ENCODE data around the gene DPP6.

The DPP6 gene

GRCh38 chr7:154795437-154795836 is 743.2 kb downstream of the DPP6 start:
- no peaks in the 10 kb centered on the region for H3K27me3 ChIP-seq (replicated peaks; ENCODE audit: control insufficient read depth, insufficient read depth, low read length)
- H3K4me3 ChIP-seq (replicated peaks; ENCODE audit: low read depth, low read length): no peak overlapping the region
- TF ChIP-seq CTCF (IDR thresholded peaks at IDR 0.05; ENCODE audit: insufficient read depth, low read length, poor library complexity, severe bottlenecking): no peak
- DNase-seq (ENCODE audit: extremely low read depth, insufficient read length): no peak
- H3K36me3 ChIP-seq (ENCODE audit: control insufficient read depth, insufficient read depth, low read length): no peaks in the 10 kb centered on the region

- no peaks in the 10 kb centered on the region for H3K27me3 ChIP-seq (replicated peaks; ENCODE audit: control insufficient read depth, insufficient read depth, low read length)
- no peak overlapping the region for H3K4me3 ChIP-seq (replicated peaks; ENCODE audit: low read depth, low read length)
- no peak for TF ChIP-seq CTCF (IDR thresholded peaks at IDR 0.05; ENCODE audit: insufficient read depth, low read length, poor library complexity, severe bottlenecking)
- no peaks in the 10 kb centered on the region for H3K36me3 ChIP-seq (ENCODE audit: control insufficient read depth, insufficient read depth, low read length)
- no peak for DNase-seq (ENCODE audit: extremely low read depth, insufficient read length)
Measured at GRCh38 chr7:154804449-154804848, 752.3 kb downstream of the DPP6 start.

- no peaks in the 10 kb centered on the region for H3K36me3 ChIP-seq (ENCODE audit: control insufficient read depth, insufficient read depth, low read length)
- no peak overlapping the region for H3K4me3 ChIP-seq (replicated peaks; ENCODE audit: low read depth, low read length)
- DNase-seq (ENCODE audit: extremely low read depth, insufficient read length): no peak
- no peaks in the 10 kb centered on the region; the same call in 1 of the 2 replicates for H3K27me3 ChIP-seq (replicated peaks; ENCODE audit: control insufficient read depth, insufficient read depth, low read length)
- TF ChIP-seq CTCF (IDR thresholded peaks at IDR 0.05; ENCODE audit: insufficient read depth, low read length, poor library complexity, severe bottlenecking): no peak
Measured at GRCh38 chr7:154812027-154812426, 759.8 kb downstream of the DPP6 start.

- H3K4me3 ChIP-seq (replicated peaks; ENCODE audit: low read depth, low read length): no peak overlapping the region
- H3K36me3 ChIP-seq (ENCODE audit: control insufficient read depth, insufficient read depth, low read length): no peaks in the 10 kb centered on the region
- TF ChIP-seq CTCF (IDR thresholded peaks at IDR 0.05; ENCODE audit: insufficient read depth, low read length, poor library complexity, severe bottlenecking): no peak
- no peaks in the 10 kb centered on the region; the same call in 1 of the 2 replicates for H3K27me3 ChIP-seq (replicated peaks; ENCODE audit: control insufficient read depth, insufficient read depth, low read length)
- DNase-seq (ENCODE audit: extremely low read depth, insufficient read length): no peak
Measured at GRCh38 chr7:154817224-154817896, 765.2 kb downstream of the DPP6 start.

GRCh38 chr7:154827007-154827406 is 774.8 kb downstream of the DPP6 start:
- no peak for DNase-seq (ENCODE audit: extremely low read depth, insufficient read length)

More at GRCh38 chr7:154827007-154827406, 774.8 kb downstream of the DPP6 start:
- no peak overlapping the region for H3K4me3 ChIP-seq (replicated peaks; ENCODE audit: low read depth, low read length)
- no peaks in the 10 kb centered on the region for H3K36me3 ChIP-seq (ENCODE audit: control insufficient read depth, insufficient read depth, low read length)
- TF ChIP-seq CTCF (IDR thresholded peaks at IDR 0.05; ENCODE audit: insufficient read depth, low read length, poor library complexity, severe bottlenecking): no peak
- H3K27me3 ChIP-seq (replicated peaks; ENCODE audit: control insufficient read depth, insufficient read depth, low read length): 0 out of 2 replicates have a peak, but pooled peaks cover 2% of the 10 kb centered on the region

All from GM06990 (cell line).